Measurements from ENCODE around the gene UAP1L1.

UAP1L1 gene

DNA sequence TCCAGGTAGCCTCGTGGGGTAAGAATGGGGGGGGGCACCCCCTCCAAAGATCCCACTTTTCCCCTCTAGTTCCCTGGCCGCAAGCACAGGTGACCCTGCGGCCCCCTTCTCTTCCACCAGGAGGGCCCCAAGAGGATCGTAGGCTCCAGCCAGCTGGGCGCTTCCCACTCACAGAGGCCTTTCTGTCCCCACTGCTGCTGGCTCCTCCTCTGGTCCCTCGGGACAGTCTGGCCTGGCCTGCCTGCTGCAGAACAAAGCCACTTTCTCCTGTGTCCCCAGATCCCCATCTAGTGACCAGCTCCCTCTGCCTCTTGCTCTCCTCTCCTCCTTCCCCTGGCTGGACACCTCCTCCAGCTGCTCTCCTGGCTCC lies 6.4 kb upstream of the UAP1L1 start (continued):
- TF ChIP-seq, protein P1, sequence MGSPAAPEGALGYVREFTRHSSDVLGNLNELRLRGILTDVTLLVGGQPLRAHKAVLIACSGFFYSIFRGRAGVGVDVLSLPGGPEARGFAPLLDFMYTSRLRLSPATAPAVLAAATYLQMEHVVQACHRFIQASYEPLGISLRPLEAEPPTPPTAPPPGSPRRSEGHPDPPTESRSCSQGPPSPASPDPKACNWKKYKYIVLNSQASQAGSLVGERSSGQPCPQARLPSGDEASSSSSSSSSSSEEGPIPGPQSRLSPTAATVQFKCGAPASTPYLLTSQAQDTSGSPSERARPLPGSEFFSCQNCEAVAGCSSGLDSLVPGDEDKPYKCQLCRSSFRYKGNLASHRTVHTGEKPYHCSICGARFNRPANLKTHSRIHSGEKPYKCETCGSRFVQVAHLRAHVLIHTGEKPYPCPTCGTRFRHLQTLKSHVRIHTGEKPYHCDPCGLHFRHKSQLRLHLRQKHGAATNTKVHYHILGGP (tag by site-specific recombination; IDR thresholded peaks at IDR 0.05): no peak

DNA sequence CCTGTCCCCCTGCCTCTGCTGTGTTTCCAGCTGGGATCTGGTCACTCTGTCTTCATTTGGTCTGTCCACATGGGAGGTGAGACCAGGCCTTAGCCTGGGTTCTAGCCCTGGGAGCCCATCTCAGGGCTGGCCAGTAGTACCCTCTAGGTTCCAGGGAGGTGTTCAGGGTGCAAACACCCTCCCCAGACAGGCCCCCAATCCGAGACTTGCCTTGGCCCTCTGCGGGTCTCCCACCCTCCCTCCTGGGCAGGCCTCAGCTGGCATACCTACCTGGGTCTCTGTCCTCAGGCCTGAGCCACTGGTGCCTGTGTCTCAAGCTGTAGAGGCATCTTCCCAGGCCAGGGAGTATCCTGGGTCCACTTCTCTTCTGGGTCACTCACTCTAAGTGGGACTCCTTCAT lies 6.0 kb upstream of the UAP1L1 start:
- no peaks in the 10 kb centered on the region for H3K9me3 ChIP-seq (ENCODE audit: control insufficient read depth, insufficient read depth, low read depth, low read length)
- H3K4me3 ChIP-seq (ENCODE audit: low read depth, low read length): no peak overlapping the region
- ChIA-PET CTCF (interaction anchor here (0.6 to 11.3 kb wide), 13 partner anchors 13 to 334 kb away, joined by 3 to 237 read pairs (median 6); partner anchors contain the start of genes ABCA2, CYSRT1, ENTPD2 and MAN1B1), POLR2A (interaction anchor here (0.6 to 9.1 kb wide), 10 partner anchors 12 to 355 kb away, joined by 3 to 137 read pairs (median 5); partner anchors contain the start of genes MAN1B1, TPRN and TUBB4B)
- peak overlapping the region; percentile 57 for H3K27ac ChIP-seq (ENCODE audit: extremely low read depth, low read depth, low read length)
- TF ChIP-seq SALL2 (tag by site-specific recombination; IDR thresholded peaks at IDR 0.05; ENCODE audit: borderline replicate concordance) (no peak), ZNF843 (tag by site-specific recombination; IDR thresholded peaks at IDR 0.05) (no peak), ZFHX2 (tag by site-specific recombination; conservative IDR thresholded peaks at IDR 0.05) (no peak), ZNF510 (tag by site-specific recombination; IDR thresholded peaks at IDR 0.05; ENCODE audit: insufficient replicate concordance) (no peak), GLIS1 (tag by site-specific recombination; IDR thresholded peaks at IDR 0.05) (no peak), ZNF366 (tag by site-specific recombination; conservative IDR thresholded peaks at IDR 0.05) (no peak), SCRT2 (tag by site-specific recombination; IDR thresholded peaks at IDR 0.05) (no peak), ZNF626 (tag by site-specific recombination; IDR thresholded peaks at IDR 0.05) (no peak), ZNF404 (tag by site-specific recombination; IDR thresholded peaks at IDR 0.05) (no peak), ZNF391 (tag by site-specific recombination; IDR thresholded peaks at IDR 0.05; ENCODE audit: borderline replicate concordance, low read depth) (no peak)
- TF ChIP-seq, protein P2, sequence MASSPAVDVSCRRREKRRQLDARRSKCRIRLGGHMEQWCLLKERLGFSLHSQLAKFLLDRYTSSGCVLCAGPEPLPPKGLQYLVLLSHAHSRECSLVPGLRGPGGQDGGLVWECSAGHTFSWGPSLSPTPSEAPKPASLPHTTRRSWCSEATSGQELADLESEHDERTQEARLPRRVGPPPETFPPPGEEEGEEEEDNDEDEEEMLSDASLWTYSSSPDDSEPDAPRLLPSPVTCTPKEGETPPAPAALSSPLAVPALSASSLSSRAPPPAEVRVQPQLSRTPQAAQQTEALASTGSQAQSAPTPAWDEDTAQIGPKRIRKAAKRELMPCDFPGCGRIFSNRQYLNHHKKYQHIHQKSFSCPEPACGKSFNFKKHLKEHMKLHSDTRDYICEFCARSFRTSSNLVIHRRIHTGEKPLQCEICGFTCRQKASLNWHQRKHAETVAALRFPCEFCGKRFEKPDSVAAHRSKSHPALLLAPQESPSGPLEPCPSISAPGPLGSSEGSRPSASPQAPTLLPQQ (tag by site-specific recombination; IDR thresholded peaks at IDR 0.05): no peak
- TF ChIP-seq, protein P3, sequence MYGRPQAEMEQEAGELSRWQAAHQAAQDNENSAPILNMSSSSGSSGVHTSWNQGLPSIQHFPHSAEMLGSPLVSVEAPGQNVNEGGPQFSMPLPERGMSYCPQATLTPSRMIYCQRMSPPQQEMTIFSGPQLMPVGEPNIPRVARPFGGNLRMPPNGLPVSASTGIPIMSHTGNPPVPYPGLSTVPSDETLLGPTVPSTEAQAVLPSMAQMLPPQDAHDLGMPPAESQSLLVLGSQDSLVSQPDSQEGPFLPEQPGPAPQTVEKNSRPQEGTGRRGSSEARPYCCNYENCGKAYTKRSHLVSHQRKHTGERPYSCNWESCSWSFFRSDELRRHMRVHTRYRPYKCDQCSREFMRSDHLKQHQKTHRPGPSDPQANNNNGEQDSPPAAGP (tag by site-specific recombination; IDR thresholded peaks at IDR 0.05): no peak
- H3K4me1 ChIP-seq (ENCODE audit: control insufficient read depth, insufficient read depth, low read length): peaks cover 10% of the 10 kb centered on the region; the same call in 1 of the 2 replicates
- peaks cover 0 to 3% of the 10 kb centered on the region in 2 experiments; a peak in 1 of 3 replicates for H3K36me3 ChIP-seq (ENCODE audit: control insufficient read depth in 2 of 2, insufficient read depth in 1 of 2, low read length in 2 of 2)

DNA sequence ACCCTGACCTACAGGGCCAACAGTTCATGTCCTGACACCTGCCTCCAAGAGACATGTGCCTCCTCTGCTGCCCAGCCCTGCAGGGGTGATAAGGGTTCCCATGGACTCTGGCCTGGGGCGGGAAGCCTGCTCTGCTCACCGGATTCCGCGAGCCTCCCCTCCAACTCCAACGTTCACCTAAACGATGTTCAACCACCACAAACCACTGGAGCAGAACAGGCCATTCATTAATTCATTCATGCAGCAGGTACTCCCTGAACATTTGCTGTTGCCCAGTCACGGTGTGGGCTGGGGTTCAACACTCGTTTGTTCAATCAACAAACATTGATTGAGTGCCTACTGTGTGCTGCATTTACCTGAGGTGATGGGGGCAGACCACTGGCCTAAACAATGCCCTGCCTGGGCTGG lies 3.3 kb upstream of the UAP1L1 start:
- ChIA-PET POLR2A (interaction anchor here (0.9 to 9.1 kb wide), 2 partner anchors 10 to 13 kb away, joined by 3 to 137 read pairs; partner anchors contain the start of gene MAN1B1), CTCF (interaction anchor here (1.0 kb wide), 1 partner anchor 10 kb away, joined by 8 read pairs; no protein-coding TSS in a partner anchor)
- peaks cover 0 to 7% of the 10 kb centered on the region in 2 experiments; a peak in 1 of 3 replicates for H3K36me3 ChIP-seq (ENCODE audit: control insufficient read depth in 2 of 2, insufficient read depth in 1 of 2, low read length in 2 of 2)
- H3K4me3 ChIP-seq (ENCODE audit: low read depth, low read length): no peak overlapping the region
- no peak for TF ChIP-seq ZNF23 (tag by site-specific recombination; IDR thresholded peaks at IDR 0.05; ENCODE audit: borderline replicate concordance)
- no peak for TF ChIP-seq ZNF221 (tag by site-specific recombination; IDR thresholded peaks at IDR 0.05; ENCODE audit: borderline replicate concordance)
- no peak for TF ChIP-seq SP7 (tag by site-specific recombination; IDR thresholded peaks at IDR 0.05)
- TF ChIP-seq, protein P4, sequence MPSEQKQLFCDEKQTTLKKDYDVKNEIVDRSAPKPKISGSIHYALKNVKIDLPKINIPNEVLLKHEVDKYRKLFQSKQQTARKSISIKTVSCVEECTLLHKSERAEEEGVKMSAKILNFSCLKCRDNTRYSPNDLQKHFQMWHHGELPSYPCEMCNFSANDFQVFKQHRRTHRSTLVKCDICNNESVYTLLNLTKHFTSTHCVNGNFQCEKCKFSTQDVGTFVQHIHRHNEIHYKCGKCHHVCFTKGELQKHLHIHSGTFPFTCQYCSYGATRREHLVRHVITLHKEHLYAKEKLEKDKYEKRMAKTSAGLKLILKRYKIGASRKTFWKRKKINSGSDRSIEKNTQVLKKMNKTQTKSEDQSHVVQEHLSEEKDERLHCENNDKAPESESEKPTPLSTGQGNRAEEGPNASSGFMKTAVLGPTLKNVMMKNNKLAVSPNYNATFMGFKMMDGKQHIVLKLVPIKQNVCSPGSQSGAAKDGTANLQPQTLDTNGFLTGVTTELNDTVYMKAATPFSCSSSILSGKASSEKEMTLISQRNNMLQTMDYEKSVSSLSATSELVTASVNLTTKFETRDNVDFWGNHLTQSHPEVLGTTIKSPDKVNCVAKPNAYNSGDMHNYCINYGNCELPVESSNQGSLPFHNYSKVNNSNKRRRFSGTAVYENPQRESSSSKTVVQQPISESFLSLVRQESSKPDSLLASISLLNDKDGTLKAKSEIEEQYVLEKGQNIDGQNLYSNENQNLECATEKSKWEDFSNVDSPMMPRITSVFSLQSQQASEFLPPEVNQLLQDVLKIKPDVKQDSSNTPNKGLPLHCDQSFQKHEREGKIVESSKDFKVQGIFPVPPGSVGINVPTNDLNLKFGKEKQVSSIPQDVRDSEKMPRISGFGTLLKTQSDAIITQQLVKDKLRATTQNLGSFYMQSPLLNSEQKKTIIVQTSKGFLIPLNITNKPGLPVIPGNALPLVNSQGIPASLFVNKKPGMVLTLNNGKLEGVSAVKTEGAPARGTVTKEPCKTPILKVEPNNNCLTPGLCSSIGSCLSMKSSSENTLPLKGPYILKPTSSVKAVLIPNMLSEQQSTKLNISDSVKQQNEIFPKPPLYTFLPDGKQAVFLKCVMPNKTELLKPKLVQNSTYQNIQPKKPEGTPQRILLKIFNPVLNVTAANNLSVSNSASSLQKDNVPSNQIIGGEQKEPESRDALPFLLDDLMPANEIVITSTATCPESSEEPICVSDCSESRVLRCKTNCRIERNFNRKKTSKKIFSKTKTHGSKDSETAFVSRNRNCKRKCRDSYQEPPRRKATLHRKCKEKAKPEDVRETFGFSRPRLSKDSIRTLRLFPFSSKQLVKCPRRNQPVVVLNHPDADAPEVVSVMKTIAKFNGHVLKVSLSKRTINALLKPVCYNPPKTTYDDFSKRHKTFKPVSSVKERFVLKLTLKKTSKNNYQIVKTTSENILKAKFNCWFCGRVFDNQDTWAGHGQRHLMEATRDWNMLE (tag by site-specific recombination; conservative IDR thresholded peaks at IDR 0.05; ENCODE audit: low read depth): no peak
- TF ChIP-seq, protein P5, sequence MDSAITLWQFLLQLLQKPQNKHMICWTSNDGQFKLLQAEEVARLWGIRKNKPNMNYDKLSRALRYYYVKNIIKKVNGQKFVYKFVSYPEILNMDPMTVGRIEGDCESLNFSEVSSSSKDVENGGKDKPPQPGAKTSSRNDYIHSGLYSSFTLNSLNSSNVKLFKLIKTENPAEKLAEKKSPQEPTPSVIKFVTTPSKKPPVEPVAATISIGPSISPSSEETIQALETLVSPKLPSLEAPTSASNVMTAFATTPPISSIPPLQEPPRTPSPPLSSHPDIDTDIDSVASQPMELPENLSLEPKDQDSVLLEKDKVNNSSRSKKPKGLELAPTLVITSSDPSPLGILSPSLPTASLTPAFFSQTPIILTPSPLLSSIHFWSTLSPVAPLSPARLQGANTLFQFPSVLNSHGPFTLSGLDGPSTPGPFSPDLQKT (IDR thresholded peaks at IDR 0.05; ENCODE audit: borderline replicate concordance, low read depth, low read length): no peak
- no peak for TF ChIP-seq YY1 (tag by site-specific recombination; IDR thresholded peaks at IDR 0.05)
- peaks cover 9% of the 10 kb centered on the region for H3K4me1 ChIP-seq (ENCODE audit: control insufficient read depth, insufficient read depth, low read length)
- H3K9me3 ChIP-seq (ENCODE audit: control insufficient read depth, insufficient read depth, low read depth, low read length): no peaks in the 10 kb centered on the region
- H3K27ac ChIP-seq (ENCODE audit: extremely low read depth, low read depth, low read length): no peak overlapping the region
